CD4-positive, alpha-beta T cell treated with Interleukin-6 at 100 ng/mL for 8 hours (primary cell): ENCODE results near the gene MRM1.
"Not testable (repeated sequence)": the region's sequence is repeated elsewhere in the genome, so short reads cannot be mapped to it uniquely, and the experiment has no call there.

ENCODE experiments used
- DNase-seq: peaks from one replicate; pipeline ENCODE4 v3.0.0-alpha.2; 2020; ENCODE audit warnings: mixed read lengths, low spot score

Gene MRM1

DNA sequence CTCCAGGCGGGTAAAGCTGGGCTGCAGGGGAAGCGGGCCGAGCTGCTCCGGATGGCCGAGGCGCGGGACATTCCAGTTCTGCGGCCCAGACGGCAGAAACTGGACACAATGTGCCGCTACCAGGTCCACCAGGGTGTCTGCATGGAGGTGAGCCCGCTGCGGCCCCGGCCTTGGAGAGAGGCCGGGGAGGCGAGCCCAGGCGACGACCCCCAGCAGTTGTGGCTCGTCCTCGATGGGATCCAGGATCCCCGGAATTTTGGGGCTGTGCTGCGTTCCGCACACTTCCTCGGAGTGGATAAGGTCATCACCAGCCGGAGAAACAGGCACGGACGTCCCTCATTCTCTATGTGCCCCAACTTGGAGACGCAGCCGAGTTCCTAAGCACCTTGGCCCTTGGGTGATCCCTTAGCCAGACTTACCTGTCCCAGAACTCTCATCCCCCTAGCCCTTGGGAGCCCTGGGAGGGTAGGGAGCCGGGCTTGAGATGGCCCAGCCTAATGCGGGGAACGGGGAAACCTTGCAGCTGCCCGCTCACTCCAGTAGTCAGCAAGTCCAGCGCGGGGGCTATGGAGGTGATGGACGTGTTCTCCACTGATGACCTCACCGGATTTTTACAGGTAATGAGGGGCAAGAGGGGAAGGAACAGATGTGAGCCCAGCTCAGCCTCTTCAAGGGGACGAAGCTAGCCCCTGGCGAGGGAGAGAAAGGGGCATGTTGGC lies 806 bp downstream of the MRM1 start:
- DNase-seq: no peak

GRCh38 chr17:36602924-36603384 lies 1.6 kb downstream of the MRM1 start:
- DNase-seq: peak; percentile 68

DNA sequence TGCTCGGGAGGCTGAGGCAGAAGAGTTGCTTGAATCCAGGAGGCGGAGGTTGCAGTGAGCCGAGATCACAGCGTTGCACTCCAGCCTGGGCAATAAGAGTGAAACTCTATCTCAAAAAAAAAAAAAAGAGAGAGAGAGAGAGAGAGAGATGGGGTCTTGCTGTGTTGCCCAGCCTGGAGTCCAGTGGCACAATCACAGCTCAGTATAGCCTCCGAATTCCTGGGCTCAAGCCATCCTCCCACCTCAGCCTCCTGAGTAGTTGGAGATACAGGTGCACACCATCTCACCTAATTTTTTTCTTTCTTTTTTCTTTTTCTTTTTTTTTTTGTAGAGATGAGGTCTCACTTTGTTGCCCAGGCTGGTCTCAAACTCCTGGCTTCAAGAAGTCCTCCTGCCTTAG lies 3.6 kb downstream of the MRM1 start:
- DNase-seq: not testable (repeated sequence)

- no peak for DNase-seq
These were observed 6.9 kb downstream of the MRM1 start for GRCh38 chr17:36608280-36608679.

- DNase-seq: peak; percentile 12
These were observed 7.6 kb downstream of the MRM1 start for GRCh38 chr17:36608794-36609497.

- DNase-seq: no peak
These were observed 8.1 kb downstream of the MRM1 start for GRCh38 chr17:36609498-36609862.

- no peak for DNase-seq
These were observed 9.1 kb downstream of the MRM1 start for GRCh38 chr17:36610474-36610873.

GRCh38 chr17:36611345-36612072 lies 10.1 kb downstream of the MRM1 start:
- DNase-seq: no peak

- no peak for DNase-seq
These were observed 10.9 kb downstream of the MRM1 start for GRCh38 chr17:36612323-36612722.

DNA sequence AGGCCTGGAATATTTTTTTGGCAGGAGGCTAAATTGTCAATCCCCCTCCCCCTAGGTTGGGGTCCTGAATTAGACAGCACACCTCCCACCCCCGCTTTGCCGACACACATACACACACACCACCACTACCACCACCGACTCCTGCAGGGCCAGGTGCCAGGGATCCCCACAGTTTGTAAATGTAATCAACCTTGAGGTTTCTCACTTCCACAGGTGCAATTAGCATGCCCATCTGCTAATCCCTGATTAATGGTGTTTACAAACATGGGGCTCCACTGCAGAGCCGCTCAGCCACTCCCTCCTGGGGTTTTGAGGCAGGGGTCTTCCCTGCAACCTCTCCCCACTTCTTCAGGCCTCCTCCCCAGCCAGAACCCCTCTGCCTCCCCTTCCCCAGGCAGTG lies 11.8 kb downstream of the MRM1 start:
- no peak for DNase-seq

DNA sequence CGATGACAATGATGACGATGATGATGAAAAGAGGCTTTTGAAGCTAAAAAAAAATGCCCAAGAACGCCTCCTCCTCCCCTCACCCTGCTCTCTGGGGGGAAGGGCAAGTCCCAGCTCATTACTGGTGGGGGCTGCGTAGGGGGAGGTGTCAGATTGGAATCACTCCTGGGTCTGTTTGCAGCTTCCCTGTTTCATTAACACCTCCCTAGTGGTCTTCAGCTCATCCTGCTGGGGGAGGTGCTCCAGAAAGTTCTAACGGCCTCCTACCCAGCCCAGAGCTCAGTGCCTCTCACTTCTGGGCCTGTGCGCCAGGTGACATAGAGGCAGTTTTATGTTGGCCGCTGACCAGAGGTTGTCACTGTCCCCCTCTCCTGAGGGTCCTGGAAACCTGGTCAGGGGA lies 12.7 kb downstream of the MRM1 start:
- DNase-seq: no peak

DNA sequence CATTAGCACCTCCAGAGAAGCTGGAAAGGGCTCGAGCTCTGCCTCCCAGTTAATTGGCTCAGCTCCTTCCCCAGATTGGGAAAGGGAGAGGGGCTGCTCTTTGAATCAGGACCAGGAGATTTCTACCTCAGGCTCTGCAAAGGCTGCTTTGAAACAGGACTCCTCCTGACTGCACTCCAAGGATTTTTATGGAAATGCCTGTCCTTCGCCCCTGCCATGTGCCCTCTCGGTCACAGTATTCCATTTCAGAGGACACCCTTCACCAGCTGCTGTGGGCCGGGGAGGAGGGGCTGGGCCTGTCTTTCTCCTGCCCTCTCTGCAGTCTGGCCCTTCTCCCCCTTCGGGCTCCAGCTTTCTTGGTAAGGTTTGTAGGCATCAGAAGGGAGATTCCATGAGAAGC lies 13.6 kb downstream of the MRM1 start:
- no peak for DNase-seq

DNA sequence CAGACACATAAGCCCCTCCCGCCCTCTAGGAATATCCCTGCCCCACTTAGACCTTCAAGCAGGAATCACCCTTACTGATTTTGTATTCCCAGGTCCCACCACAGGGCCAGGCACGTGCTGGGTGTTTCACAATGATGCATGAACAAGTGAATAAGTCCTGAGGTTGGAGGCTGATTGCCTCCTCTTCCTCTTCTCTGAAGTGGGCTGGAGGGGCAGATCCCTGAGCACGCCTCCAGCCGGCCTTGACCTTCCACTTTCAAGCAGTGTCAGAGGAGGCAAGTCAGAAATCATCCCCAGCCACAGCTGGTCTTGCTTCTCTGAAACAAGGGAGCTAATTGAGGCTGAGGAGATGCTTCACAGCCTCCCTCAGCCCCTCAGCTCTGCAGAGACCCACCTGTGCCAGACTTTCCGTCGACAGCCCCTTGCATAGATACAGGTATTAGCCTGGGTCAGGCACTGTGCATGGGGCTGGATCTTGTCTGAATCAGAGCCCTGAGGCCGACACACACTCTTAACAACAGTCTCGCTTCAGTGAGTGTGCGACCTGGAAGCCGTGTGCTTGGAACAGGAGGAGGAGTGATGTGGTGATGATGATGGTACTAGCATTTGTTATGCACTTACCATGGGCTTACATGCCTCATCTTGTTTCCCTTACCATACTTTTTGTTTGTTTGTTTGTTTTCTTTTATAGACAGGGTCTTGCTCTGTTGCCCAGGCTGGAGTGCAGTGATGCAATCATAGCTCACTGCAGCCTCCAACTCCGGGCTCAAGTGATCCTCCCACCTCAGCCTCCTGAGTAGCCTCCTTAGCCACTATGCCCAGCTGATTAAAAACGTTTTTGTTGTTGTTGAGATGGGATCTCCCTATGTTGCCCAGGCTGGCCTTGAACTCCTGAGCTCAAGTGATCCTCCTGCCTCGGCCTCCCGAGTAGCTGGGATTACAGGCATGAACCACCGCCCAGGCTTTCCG lies 15.0 kb downstream of the MRM1 start:
- DNase-seq: no peak

DNA sequence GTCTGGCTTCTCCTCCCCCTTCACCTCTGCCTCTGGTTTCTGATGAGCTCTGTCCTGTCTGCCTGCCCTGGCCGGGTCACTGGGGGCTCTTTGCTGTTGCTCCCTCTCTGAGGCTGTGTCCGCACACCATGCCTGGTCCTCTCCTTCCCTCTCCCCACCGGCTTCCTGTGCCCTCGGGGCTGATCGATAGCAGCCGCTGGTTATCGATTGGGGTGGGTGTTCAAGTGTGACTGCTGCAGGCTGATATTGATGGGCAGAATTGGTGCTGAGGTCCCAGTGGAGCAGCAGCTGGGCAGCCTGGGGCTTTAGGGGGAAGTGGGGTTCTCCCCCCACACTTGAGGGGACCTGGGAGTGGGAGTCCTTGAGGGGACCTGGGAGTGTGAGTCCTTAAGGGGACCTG lies 16.4 kb downstream of the MRM1 start:
- no peak for DNase-seq

- no peak for DNase-seq
These were observed 21.9 kb downstream of the MRM1 start for GRCh38 chr17:36623281-36623680.

GRCh38 chr17:36625188-36625587 lies 23.8 kb downstream of the MRM1 start:
- DNase-seq: no peak

DNA sequence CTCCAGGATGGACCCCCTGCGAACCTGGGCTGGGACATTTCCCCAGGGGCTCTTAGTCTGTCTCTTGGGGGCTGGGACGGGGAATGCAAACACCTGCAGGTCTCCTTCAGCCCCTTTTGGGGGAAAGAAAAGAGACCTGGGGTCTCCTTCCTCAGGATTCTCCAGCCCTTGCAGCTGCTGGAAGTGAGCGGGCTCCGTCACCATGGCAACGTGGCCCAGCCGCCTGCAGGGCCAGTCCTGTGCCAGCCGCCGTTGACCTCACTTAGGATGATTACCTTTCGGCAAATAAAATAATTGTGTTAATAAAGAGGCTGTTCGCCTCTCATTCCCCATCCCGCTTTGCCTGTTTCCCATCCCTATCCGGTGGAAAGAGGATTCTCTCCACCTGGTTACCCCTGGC lies 25.7 kb downstream of the MRM1 start:
- DNase-seq: no peak

GRCh38 chr17:36628576-36628975 lies 27.2 kb downstream of the MRM1 start:
- no peak for DNase-seq

DNA sequence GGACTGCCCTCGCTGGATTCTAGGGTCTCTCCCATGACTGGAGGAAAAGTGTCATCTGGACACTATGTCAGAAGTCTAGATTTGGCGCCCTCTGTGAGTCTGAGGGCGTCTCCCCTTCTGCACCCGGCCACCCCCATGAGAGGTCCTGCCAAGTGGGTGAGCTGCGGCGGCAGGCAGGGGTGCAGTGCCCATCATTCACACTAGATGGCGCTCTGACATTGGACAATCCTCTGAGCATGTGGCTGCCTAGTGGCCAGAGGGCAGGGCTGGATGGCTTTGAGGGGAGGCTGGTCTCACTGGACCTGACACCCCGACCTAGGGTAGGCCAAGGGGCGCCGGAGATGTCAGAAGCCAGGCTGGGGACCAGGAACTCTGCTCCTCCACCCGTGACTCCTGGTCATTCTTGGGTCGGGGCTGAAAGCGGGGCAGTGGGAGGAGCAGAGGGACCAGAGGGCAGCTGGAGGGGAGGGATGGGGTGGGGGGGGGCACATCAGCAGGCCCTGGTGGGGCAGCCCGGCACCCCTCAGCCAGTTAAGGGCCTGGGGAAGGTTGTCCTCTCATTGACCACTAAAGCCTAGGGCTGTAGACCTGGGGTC lies 28.0 kb downstream of the MRM1 start:
- peak; percentile 73 for DNase-seq

DNA sequence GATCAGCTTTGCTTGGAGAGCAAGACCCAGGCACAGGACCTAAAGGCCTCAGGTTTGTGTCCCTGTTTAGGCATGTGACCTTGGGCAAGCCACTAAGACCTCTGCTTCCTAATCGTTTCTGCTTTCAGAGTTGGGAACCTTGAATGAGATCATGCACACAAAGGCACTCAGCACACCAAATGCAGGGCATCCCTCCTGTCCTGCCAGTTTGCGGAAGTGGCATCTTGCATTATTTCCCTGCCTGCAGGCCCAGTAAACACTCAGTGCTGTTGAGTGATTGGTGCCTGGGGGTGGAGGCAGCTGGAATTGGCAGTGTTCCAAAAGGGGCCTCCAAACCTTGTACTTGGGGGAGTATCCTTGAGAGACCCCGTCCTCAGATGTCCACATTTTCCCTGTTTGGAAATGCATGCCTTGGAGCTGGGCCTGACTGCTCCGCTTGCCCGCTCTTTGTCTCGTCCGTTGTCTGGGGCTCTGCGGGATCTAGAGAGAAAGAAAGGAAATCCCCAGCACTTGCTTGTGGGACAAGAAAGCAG lies 28.7 kb downstream of the MRM1 start:
- DNase-seq: no peak

GRCh38 chr17:36631022-36631421 lies 29.6 kb downstream of the MRM1 start:
- DNase-seq: no peak
